Measurements from ENCODE around the gene PFKL. TPM values are rescaled to one million over a fixed set of nuclear protein-coding genes. Genes with fewer than 3 reads are reported as not detected.

PFKL gene
- total RNA-seq, 3 donors from 2014 or later (not counting 1 experiment from before 2014, with no cell fraction given) = 89.7 to 91.3 (median 89.9) TPM

- H3K36me3 Mint-ChIP-seq = no peaks in the 10 kb centered on the region
- DNase-seq = no peak
- no peak overlapping the region for H3K27ac ChIP-seq (ENCODE audit: low read length)
- H3K9me3 Mint-ChIP-seq = no peaks in the 10 kb centered on the region
- no peak for ATAC-seq
- no peak for TF ChIP-seq CTCF (IDR thresholded peaks at IDR 0.05)
- H3K4me1 Mint-ChIP-seq = peaks cover 9 to 10% of the 10 kb centered on the region in 2 donors
- H3K27me3 Mint-ChIP-seq (ENCODE audit: low read depth in 2 of 2) = no peaks in the 10 kb centered on the region
- intact Hi-C loops (cut with micrococcal nuclease) = no loop called here
- 91% methylated on average over 45 of the region's 45 CpGs for WGBS (ENCODE audit: insufficient coverage)
- H3K27me3 ChIP-seq (ENCODE audit: control insufficient read depth, insufficient read depth, low read length) = no peaks in the 10 kb centered on the region
- H3K4me3 ChIP-seq (ENCODE audit: low read length) = no peak overlapping the region
- H3K9me3 ChIP-seq (ENCODE audit: control insufficient read depth, insufficient read depth, low read length) = no peaks in the 10 kb centered on the region
- H3K4me1 ChIP-seq (ENCODE audit: control insufficient read depth, insufficient read depth, low read length) = peaks cover 18% of the 10 kb centered on the region
- peaks cover 17% of the 10 kb centered on the region for H3K36me3 ChIP-seq (ENCODE audit: control insufficient read depth, insufficient read depth, low read length)
- H3K4me3 Mint-ChIP-seq = no peak overlapping the region
- no peak overlapping the region for H3K27ac Mint-ChIP-seq
Measured at GRCh38 chr21:44333509-44334328, 33.9 kb downstream of the PFKL start.

- Histone ChIP-seq H3K9me3 (ENCODE audit: control insufficient read depth, insufficient read depth, low read length) (no peaks in the 10 kb centered on the region), H3K4me1 (ENCODE audit: control insufficient read depth, insufficient read depth, low read length) (peaks cover 20% of the 10 kb centered on the region), H3K27ac (ENCODE audit: low read length) (no peak overlapping the region), H3K27me3 (ENCODE audit: control insufficient read depth, insufficient read depth, low read length) (no peaks in the 10 kb centered on the region), H3K36me3 (ENCODE audit: control insufficient read depth, insufficient read depth, low read length) (peaks cover 17% of the 10 kb centered on the region), H3K4me3 (ENCODE audit: low read length) (no peak overlapping the region)
- Mint-ChIP-seq H3K9me3 (no peaks in the 10 kb centered on the region), H3K4me3 (no peak overlapping the region), H3K27me3 (ENCODE audit: low read depth in 2 of 2) (no peaks in the 10 kb centered on the region), H3K36me3 (no peaks in the 10 kb centered on the region), H3K4me1 (peaks cover 13% of the 10 kb centered on the region in 2 donors), H3K27ac (no peak overlapping the region)
- intact Hi-C loops (cut with micrococcal nuclease) = no loop called here
- ATAC-seq = no peak
- TF ChIP-seq CTCF (IDR thresholded peaks at IDR 0.05) = no peak
- DNase-seq = no peak
- 88% methylated on average over 18 of the region's 26 CpGs for WGBS (ENCODE audit: insufficient coverage)
Measured at GRCh38 chr21:44334329-44335030, 34.6 kb downstream of the PFKL start.

GRCh38 chr21:44335266-44336059, 35.6 kb downstream of the PFKL start:
- WGBS (ENCODE audit: insufficient coverage) = 86% methylated on average over 22 of the region's 24 CpGs
- Histone ChIP-seq H3K4me1 (ENCODE audit: control insufficient read depth, insufficient read depth, low read length) (peaks cover 30% of the 10 kb centered on the region), H3K27me3 (ENCODE audit: control insufficient read depth, insufficient read depth, low read length) (no peaks in the 10 kb centered on the region), H3K9me3 (ENCODE audit: control insufficient read depth, insufficient read depth, low read length) (no peaks in the 10 kb centered on the region), H3K4me3 (ENCODE audit: low read length) (no peak overlapping the region), H3K27ac (ENCODE audit: low read length) (no peak overlapping the region), H3K36me3 (ENCODE audit: control insufficient read depth, insufficient read depth, low read length) (peaks cover 15% of the 10 kb centered on the region)
- intact Hi-C loops (cut with micrococcal nuclease) = no loop called here
- peaks cover 22 to 23% of the 10 kb centered on the region in 2 donors for H3K4me1 Mint-ChIP-seq
- no peaks in the 10 kb centered on the region for H3K9me3 Mint-ChIP-seq
- H3K36me3 Mint-ChIP-seq = no peaks in the 10 kb centered on the region
- no peak overlapping the region for H3K27ac Mint-ChIP-seq
- H3K27me3 Mint-ChIP-seq (ENCODE audit: low read depth in 2 of 2) = no peaks in the 10 kb centered on the region
- no peak for TF ChIP-seq CTCF (IDR thresholded peaks at IDR 0.05)
- DNase-seq (no peak), ATAC-seq (no peak)
- no peak overlapping the region for H3K4me3 Mint-ChIP-seq
